ENCODE measurements around the gene RNF225. TPM values are rescaled to one million over a fixed set of nuclear protein-coding genes. Genes with fewer than 3 reads are reported as not detected.

Gene RNF225
- total and polyA plus RNA-seq, 2 of the 13 experiments (the other 11 are each of a cell fraction or from before 2014, with no cell fraction given): not detected

GRCh38 chr19:58385891-58386575 lies 9.4 kb upstream of the RNF225 start:
- BruUV-seq (replicated peaks): no TSS peak
- ATAC-seq: peak; percentile 20
- ChIA-PET CTCF (ENCODE audit: low intra/inter-chr PET ratio, low total read pairs) (no interaction called here), POLR2A (interaction anchor here (0.6 to 4.6 kb wide), 6 partner anchors 12 to 203 kb away, joined by 3 to 19 read pairs (median 3); partner anchors contain the start of genes ERVK3-1, ZNF274, ZNF497 and ZNF584)
- no peak for FAIRE-seq
- intact Hi-C loops (cut with micrococcal nuclease; ENCODE audit: unreplicated experiment): loop anchor here (2.0 to 5.0 kb wide), 2 partner anchors 15 to 204 kb away; partner anchors contain the start of gene ZNF274
- in situ Hi-C loops (cut with HindIII; ENCODE audit: extremely low pct_ligation_motif_present, low pct_unique_long_range_greater_than_20kb): no loop called here
- Histone ChIP-seq H4K20me1 (ENCODE audit: insufficient read depth, low read length) (peaks cover 29% of the 10 kb centered on the region), H3K4me1 (ENCODE audit: insufficient read depth, low read length) (peaks cover 52% of the 10 kb centered on the region), H2AFZ (ENCODE audit: low read length) (no peak overlapping the region), H3K4me2 (ENCODE audit: low read depth, low read length) (peak overlapping the region; percentile 99), H3K9me3 (ENCODE audit: low read length) (no peaks in the 10 kb centered on the region), H3K4me3 (replicated peaks in 1 of 3; ENCODE audit: insufficient read depth in 1 of 3, low read depth in 2 of 3, low read length in 3 of 3) (peak overlapping the region; percentile 76 to 98 (median 92)), H3K36me3 (replicated peaks in 1 of 2; ENCODE audit: control insufficient read depth in 1 of 2, insufficient read depth in 2 of 2, low read length in 2 of 2) (peaks cover 0 to 21% of the 10 kb centered on the region in 2 experiments; a peak in 3 of 5 replicates), H3K27me3 (ENCODE audit: control insufficient read depth in 1 of 2, insufficient read depth in 2 of 2, low read length in 2 of 2) (no peaks in the 10 kb centered on the region; a peak in 1 of 5 replicates), H3K9ac (ENCODE audit: insufficient read depth, low read depth, low read length) (peak overlapping the region; percentile 97), H3K27ac (ENCODE audit: extremely low read length, insufficient read depth, low read length) (peak overlapping the region; percentile 99), H3K79me2 (ENCODE audit: insufficient read depth, low read length) (peaks cover 41% of the 10 kb centered on the region)
- WGBS (ENCODE audit: low lambda C conversion rate): 1% methylated on average over 14 of the region's 36 CpGs
- DNase-seq (ENCODE audit: low spot score): no peak
- TF ChIP-seq ZNF788 (CRISPR knock-in tag; IDR thresholded peaks at IDR 0.05; ENCODE audit: borderline replicate concordance) (0 out of 2 replicates have a peak, but pooled peaks have one; percentile 15), SOX6 (IDR thresholded peaks at IDR 0.05) (no peak), SOX6 (CRISPR knock-in tag; IDR thresholded peaks at IDR 0.05) (no peak), ZSCAN9 (CRISPR knock-in tag; IDR thresholded peaks at IDR 0.05; ENCODE audit: borderline replicate concordance) (no peak), TRIM22 (IDR thresholded peaks at IDR 0.05) (no peak), ZNF543 (CRISPR knock-in tag; IDR thresholded peaks at IDR 0.05) (no peak; the same call in 1 of the 2 replicates), HNRNPL (IDR thresholded peaks at IDR 0.05; ENCODE audit: low read depth, low read length) (no peak), ZNF329 (CRISPR knock-in tag; IDR thresholded peaks at IDR 0.05; ENCODE audit: low read depth) (no peak), ZNF275 (CRISPR knock-in tag; IDR thresholded peaks at IDR 0.05; ENCODE audit: borderline replicate concordance) (no peak), ZNF720 (CRISPR knock-in tag; IDR thresholded peaks at IDR 0.05) (no peak), SRSF1 (optimal IDR thresholded peaks at IDR 0.05; ENCODE audit: low read depth, low read length) (no peak), ZNF746 (CRISPR knock-in tag; IDR thresholded peaks at IDR 0.05) (no peak; the same call in 1 of the 2 replicates), ZNF34 (CRISPR knock-in tag; IDR thresholded peaks at IDR 0.05; ENCODE audit: borderline replicate concordance) (peak; percentile 84; the same call in 1 of the 2 replicates), POLR2A (IDR thresholded peaks at IDR 0.05; ENCODE audit: insufficient read depth in 1 of 2, low read depth in 2 of 2, low read length in 2 of 2) (peak in 1 of 2 experiments; percentile 23; a peak in 1 of 4 replicates), GPBP1L1 (CRISPR knock-in tag; IDR thresholded peaks at IDR 0.05) (no peak)
- TF ChIP-seq, protein P1, sequence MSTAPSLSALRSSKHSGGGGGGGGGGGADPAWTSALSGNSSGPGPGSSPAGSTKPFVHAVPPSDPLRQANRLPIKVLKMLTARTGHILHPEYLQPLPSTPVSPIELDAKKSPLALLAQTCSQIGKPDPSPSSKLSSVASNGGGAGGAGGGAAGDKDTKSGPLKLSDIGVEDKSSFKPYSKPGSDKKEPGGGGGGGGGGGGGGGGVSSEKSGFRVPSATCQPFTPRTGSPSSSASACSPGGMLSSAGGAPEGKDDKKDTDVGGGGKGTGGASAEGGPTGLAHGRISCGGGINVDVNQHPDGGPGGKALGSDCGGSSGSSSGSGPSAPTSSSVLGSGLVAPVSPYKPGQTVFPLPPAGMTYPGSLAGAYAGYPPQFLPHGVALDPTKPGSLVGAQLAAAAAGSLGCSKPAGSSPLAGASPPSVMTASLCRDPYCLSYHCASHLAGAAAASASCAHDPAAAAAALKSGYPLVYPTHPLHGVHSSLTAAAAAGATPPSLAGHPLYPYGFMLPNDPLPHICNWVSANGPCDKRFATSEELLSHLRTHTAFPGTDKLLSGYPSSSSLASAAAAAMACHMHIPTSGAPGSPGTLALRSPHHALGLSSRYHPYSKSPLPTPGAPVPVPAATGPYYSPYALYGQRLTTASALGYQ (CRISPR knock-in tag; IDR thresholded peaks at IDR 0.05): no peak
- TF ChIP-seq, protein P2, sequence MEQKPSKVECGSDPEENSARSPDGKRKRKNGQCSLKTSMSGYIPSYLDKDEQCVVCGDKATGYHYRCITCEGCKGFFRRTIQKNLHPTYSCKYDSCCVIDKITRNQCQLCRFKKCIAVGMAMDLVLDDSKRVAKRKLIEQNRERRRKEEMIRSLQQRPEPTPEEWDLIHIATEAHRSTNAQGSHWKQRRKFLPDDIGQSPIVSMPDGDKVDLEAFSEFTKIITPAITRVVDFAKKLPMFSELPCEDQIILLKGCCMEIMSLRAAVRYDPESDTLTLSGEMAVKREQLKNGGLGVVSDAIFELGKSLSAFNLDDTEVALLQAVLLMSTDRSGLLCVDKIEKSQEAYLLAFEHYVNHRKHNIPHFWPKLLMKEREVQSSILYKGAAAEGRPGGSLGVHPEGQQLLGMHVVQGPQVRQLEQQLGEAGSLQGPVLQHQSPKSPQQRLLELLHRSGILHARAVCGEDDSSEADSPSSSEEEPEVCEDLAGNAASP (CRISPR knock-in tag; IDR thresholded peaks at IDR 0.05; ENCODE audit: borderline replicate concordance): no peak
